Transverse colon (tissue), 3 donors: ENCODE measurements around the gene LILRA5.
"Not testable (repeated sequence)": the region's sequence is repeated elsewhere in the genome, so short reads cannot be mapped to it uniquely, and the experiment has no call there.

ENCODE experiments used
- POLR2A ChIP-seq: fragments of 450-650 bp; IDR thresholded peaks from one replicate; pipeline ENCODE4 v1.6.1; 2016; ENCODE audit warnings: antibody characterized with exemption, mild to moderate bottlenecking, moderate library complexity
- TF ChIP-seq, protein P1 (sequence below), 5 experiments: fragments of 200-600 bp in 3 of 5; fragments of 450-650 bp in 2 of 5; sonication (generic) in 3 of 5; IDR thresholded peaks; 1 replicate in 2 of 5; 2 replicates in 3 of 5; pipeline ENCODE4 v1.5.1; 2016 to 2017; ENCODE audit warnings: antibody characterized with exemption in 5 of 5, inconsistent platforms in 3 of 5, mild to moderate bottlenecking in 2 of 5, moderate library complexity in 1 of 5

DNA sequence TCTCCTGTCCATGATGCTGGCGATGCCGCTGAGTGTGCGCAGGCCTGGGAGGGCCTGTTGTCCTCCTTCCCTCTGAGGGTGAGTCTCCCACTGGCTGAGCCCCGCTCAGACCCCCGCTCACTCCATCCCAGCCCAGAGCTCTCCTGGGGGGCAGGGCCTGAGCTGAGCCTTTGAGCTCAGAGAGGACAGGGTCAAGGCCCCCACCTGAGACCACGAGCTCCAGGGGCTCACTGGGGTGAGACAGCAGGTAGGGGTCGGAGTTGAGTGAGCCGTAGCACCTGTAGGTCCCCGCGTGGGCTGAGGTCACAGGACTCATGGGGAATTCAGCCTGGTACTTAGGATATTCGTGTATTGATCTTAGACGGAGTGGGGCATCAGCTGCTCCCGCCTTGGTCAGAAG lies 34.9 kb downstream of the LILRA5 start:
- TF ChIP-seq POLR2A: not testable (repeated sequence)
- TF ChIP-seq, protein P1, sequence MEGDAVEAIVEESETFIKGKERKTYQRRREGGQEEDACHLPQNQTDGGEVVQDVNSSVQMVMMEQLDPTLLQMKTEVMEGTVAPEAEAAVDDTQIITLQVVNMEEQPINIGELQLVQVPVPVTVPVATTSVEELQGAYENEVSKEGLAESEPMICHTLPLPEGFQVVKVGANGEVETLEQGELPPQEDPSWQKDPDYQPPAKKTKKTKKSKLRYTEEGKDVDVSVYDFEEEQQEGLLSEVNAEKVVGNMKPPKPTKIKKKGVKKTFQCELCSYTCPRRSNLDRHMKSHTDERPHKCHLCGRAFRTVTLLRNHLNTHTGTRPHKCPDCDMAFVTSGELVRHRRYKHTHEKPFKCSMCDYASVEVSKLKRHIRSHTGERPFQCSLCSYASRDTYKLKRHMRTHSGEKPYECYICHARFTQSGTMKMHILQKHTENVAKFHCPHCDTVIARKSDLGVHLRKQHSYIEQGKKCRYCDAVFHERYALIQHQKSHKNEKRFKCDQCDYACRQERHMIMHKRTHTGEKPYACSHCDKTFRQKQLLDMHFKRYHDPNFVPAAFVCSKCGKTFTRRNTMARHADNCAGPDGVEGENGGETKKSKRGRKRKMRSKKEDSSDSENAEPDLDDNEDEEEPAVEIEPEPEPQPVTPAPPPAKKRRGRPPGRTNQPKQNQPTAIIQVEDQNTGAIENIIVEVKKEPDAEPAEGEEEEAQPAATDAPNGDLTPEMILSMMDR (IDR thresholded peaks at IDR 0.05): not testable (repeated sequence)
